ENCODE results near the gene HAPLN2.
A peak's percentile ranks its signal among the peaks of the same experiment; 100 is the strongest.
"Not testable (repeated sequence)": the region's sequence is repeated elsewhere in the genome, so short reads cannot be mapped to it uniquely, and the experiment has no call there.

The HAPLN2 gene

GRCh38 chr1:156592158-156592909 lies 26.9 kb upstream of the HAPLN2 start:
- DNase-seq (ENCODE audit: low read depth): no peak

- DNase-seq (ENCODE audit: low read depth): no peak
These were observed 26.1 kb upstream of the HAPLN2 start for GRCh38 chr1:156592910-156593660.

DNA sequence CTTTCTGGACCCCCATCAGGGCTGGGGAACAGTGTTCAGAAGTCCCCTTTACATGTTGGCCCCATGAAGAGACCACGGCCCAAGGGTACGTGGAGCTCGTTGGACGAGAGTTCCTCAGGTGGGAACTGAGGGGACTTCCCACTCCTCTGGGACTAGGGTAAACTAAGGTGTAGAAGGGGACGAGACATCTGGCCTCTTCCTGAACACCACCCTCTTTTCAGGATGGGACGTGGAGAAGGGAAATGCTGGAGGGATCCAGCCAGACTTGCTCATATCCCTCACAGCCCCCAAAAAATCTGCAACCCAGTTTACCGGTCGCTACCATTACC lies 25.6 kb upstream of the HAPLN2 start:
- no peak for DNase-seq (ENCODE audit: low read depth)

- no peak for DNase-seq (ENCODE audit: low read depth)
These were observed 25.0 kb upstream of the HAPLN2 start for GRCh38 chr1:156594190-156594589.

DNA sequence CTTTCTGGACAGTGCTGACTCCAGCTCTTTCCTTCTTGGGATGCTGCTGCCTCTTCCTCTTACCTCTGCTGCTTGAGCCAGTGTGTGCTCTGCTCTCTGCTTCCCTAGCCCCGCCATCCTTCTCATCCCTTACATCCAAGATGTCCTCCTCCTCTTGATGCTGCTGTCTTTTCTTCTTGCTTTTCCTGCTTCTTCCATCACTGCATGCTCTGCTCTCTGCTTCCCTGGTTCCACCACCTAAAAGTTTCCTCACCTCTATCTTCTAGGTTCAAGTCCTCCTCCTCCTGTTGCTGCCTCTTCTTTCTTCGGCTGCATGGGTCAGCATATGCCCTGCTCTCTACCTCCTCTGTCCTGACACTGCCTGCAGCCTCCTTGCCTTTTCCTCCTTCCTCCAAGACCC lies 24.2 kb upstream of the HAPLN2 start:
- no peak for DNase-seq (ENCODE audit: low read depth)

DNA sequence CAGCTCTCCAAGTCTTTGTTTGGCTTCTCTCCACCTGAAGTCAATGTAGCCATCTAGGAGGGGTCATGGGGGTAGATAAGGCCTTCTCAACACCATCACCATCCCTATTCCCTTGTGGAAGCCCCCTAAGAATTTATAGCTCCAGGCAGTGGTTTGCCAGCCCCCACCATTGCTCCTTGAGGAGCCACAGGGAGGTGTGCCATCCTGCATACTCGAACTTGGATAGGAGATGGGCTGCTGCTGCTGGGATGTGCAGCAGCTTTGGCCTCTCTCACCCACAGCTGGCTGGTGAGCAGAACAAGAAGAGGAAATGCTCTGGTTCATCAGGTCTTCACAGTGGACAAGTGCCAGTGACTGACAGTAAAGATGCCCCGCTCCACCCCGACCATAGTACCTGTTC lies 22.8 kb upstream of the HAPLN2 start:
- no peak for DNase-seq (ENCODE audit: low read depth)

GRCh38 chr1:156598125-156598524 lies 21.1 kb upstream of the HAPLN2 start:
- DNase-seq (ENCODE audit: low read depth): no peak

DNA sequence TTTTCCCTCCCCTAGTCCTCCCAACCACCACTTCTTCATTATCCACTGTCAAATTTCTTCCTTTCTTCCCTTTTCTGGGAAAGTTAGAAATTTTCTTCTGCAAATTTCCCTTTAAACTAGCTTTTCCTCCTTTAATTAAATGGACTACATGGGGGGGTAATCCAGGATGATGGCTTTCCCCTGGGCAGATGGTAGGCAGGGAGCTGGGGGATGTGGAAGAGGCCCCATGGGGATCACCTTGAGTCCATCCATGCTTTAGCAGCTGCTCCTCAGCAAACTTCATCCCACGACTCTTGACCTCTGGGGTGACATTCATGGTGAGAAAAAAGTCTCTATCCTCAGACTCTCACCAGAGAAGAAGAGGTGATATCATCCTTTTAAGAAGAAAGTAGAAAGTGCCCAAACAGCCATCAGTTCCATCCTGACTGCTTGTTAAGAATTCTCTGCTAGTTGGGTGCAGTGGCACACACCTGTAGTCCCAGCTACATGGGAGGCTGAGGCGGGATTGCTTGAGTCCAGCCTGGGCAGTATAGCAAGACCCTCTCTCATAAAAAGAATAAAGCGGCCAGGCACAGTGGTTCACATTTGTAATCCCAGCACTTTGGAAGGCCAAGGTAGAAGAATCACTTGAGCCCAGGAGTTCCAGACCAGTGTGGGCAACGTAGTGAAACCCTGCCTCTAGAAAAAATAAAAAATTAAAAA lies 20.3 kb upstream of the HAPLN2 start:
- no peak for DNase-seq (ENCODE audit: low read depth)

GRCh38 chr1:156599811-156600210 lies 19.4 kb upstream of the HAPLN2 start:
- DNase-seq (ENCODE audit: low read depth): no peak

- DNase-seq (ENCODE audit: low read depth): no peak
These were observed 18.5 kb upstream of the HAPLN2 start for GRCh38 chr1:156600733-156601121.

- DNase-seq (ENCODE audit: low read depth): peak; percentile 70
These were observed 17.9 kb upstream of the HAPLN2 start, which contains the start of gene GPATCH4 for GRCh38 chr1:156601122-156601830. GPATCH4 (minus strand) TSS chr1:156601479.

DNA sequence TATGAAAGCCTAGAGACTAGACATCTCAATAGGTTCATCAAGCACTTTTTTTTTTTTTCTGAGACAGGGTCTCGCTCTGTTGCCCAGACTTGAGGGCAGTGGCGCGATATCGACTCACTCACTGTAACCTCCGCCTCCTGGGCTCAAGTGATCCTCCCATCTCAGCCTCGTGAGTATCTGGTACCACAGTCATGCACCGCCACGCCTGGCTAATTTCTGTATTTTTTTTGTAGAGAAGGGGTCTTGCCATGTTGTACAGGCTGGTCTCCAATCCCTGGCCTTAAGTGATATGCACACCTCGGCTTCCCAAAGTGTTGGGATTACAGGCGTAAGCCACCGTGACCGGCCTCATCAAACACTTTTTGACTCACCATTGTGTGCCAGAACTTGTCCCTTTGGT lies 17.3 kb upstream of the HAPLN2 start:
- DNase-seq (ENCODE audit: low read depth): no peak

GRCh38 chr1:156602557-156602993 lies 16.6 kb upstream of the HAPLN2 start:
- no peak for DNase-seq (ENCODE audit: low read depth)

GRCh38 chr1:156607344-156607743 lies 11.9 kb upstream of the HAPLN2 start:
- not testable (repeated sequence) for DNase-seq (ENCODE audit: low read depth)

- DNase-seq (ENCODE audit: low read depth): peak; percentile 52
These were observed 11.1 kb upstream of the HAPLN2 start for GRCh38 chr1:156608036-156608674.

DNA sequence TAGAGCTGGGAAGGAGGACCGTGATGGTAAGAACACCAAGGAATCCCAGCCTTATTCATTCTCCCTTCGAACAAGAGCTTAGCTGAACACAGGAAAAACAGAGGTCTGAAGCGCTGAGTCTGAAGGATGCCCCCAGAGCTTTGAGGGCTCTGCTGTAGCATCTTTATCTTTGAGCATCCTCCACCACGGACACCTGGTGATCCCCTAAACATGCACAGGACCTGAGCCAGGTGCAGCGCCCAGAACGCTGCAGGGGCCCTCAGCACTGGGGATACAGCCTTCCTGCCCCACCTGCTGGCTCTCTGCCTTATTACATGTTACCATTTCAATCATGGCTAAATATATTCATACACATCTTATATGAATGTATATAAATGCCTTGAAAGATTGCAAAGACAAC lies 10.2 kb upstream of the HAPLN2 start:
- DNase-seq (ENCODE audit: low read depth): peak; percentile 45

- DNase-seq (ENCODE audit: low read depth): not testable (repeated sequence)
These were observed 9.1 kb upstream of the HAPLN2 start for GRCh38 chr1:156610072-156610471.

DNA sequence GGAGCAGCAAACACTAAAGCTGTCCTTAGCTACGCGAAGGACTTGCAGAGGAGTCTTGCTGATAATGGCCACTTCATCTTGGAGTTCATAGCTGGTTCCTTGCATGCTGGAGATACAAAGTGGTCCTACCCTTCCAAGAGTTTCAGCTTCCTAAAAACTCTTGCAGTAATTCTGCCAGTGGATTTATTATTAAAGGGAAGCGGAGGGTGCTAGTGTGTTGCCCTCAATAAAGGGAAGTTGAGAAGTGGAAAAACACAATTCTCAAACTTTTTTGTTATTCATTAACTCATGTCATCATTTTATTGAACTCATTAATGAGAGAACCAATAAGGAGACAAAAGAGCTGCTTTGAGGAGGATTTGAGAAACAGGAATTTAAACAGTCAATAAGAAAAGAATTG lies 6.5 kb upstream of the HAPLN2 start:
- no peak for DNase-seq (ENCODE audit: low read depth)

DNA sequence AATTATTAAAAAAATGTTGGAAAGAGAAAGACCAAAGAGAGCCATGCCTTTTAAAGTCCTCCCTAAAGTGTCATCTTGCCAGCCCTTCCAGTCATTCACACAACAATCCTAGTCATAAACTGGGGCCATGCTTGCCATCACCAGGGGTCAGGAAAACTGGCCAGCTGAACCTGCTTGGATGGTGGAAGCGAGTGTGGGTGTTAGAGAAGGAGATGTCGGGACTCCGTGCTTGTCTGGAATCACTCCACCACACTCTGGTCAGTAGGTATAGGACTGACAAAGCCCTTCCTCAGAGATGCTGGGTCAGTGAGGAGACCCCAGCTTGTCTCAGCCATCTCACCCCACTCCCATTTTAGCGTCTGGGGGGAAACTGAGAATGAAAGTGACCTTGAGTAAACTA lies 3.3 kb upstream of the HAPLN2 start:
- no peak for DNase-seq (ENCODE audit: low read depth)

DNA sequence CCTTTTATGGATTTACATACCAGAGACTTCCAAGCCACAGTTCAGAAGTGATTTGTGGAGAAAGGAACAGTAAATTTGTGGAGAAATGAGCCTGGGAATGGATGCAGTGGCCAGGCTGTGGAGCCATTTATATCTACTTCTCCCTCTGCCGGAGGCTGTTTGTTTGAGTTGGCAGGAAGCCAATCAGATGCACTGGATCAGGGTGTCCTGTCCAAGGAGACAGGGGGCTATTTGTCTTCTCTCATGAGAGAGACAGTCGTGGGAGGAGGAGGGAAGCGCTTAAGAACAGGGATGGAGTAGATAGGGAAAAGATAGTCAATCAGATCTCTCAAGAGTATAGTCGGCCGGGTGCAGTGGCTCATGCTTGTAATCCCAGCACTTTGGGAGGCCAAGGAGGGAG lies 2.8 kb upstream of the HAPLN2 start:
- no peak for DNase-seq (ENCODE audit: low read depth)

DNA sequence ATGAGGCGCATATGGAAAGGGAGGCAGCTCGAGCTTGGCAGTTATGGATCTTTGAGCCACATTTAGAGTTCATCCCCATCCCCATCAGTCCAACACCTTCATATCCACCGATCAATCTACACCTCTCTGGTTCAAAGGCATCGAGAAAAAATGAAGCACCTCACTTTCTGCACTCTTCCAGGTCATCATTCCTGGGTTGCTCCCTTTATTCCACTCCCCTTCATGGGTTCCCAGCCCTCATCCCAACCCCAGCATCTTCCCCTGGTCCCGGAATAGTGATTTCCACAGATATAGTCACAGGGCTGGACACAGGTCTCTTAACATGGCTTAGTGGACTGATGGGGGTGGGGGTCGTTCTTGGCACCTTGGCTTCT lies 354 bp downstream of the HAPLN2 start:
- no peak for DNase-seq (ENCODE audit: low read depth)

Measured in stimulated activated CD4-positive, alpha-beta T cell treated with anti-CD3 and anti-CD28 coated beads, Interleukin-2, amount 100 ng/mL, for 4 hours (primary cell).